PC-3 (cell line): Measurements from ENCODE around the gene OR2B6.

ENCODE experiments used
- CTCF ChIP-seq: fragments of 300-600 bp; sonication (generic); conservative IDR thresholded peaks from 2 replicates; pipeline ENCODE4 v1.5.1; 2017; ENCODE audit warnings: antibody characterized with exemption, low read depth, mild to moderate bottlenecking, low read length
- EZH2 ChIP-seq: fragments of 300-600 bp; sonication (generic); IDR thresholded peaks from one replicate; pipeline ENCODE4 v1.6.1; 2017; ENCODE audit warnings: antibody characterized with exemption, mild to moderate bottlenecking, low read length; ENCODE audit not compliant: unreplicated experiment
- EZH2phosphoT487 ChIP-seq: fragments of 300-600 bp; sonication (generic); IDR thresholded peaks from 2 replicates; pipeline ENCODE4 v1.6.1; 2018; ENCODE audit warnings: mild to moderate bottlenecking, antibody characterized with exemption, low read length, borderline replicate concordance

- no peak for TF ChIP-seq CTCF
- no peak for TF ChIP-seq EZH2
- no peak for TF ChIP-seq EZH2phosphoT487
Observed at GRCh38 chr6:27951040-27951439, 6.0 kb upstream of the OR2B6 start.
